Peyer's patch (tissue), 4 donors: Measurements from ENCODE around the gene ATP13A4.

Source experiments
- POLR2A ChIP-seq, 2 donors: fragments of 450-650 bp; IDR thresholded peaks; one replicate each; pipeline ENCODE4 v1.5.1; 2017; ENCODE audit warnings: antibody characterized with exemption in 2 of 2, mild to moderate bottlenecking in 2 of 2, moderate library complexity in 2 of 2
- TF ChIP-seq, protein P1 (sequence below), 6 experiments: fragments of 450-650 bp in 4 of 6; fragments of 200-600 bp in 2 of 6; sonication (generic) in 1 of 6; IDR thresholded peaks; one replicate each; pipeline ENCODE4 v1.5.1; 2017 to 2019; ENCODE audit warnings: antibody characterized with exemption in 6 of 6, mild to moderate bottlenecking in 3 of 6, moderate library complexity in 1 of 6

- TF ChIP-seq, protein P1, sequence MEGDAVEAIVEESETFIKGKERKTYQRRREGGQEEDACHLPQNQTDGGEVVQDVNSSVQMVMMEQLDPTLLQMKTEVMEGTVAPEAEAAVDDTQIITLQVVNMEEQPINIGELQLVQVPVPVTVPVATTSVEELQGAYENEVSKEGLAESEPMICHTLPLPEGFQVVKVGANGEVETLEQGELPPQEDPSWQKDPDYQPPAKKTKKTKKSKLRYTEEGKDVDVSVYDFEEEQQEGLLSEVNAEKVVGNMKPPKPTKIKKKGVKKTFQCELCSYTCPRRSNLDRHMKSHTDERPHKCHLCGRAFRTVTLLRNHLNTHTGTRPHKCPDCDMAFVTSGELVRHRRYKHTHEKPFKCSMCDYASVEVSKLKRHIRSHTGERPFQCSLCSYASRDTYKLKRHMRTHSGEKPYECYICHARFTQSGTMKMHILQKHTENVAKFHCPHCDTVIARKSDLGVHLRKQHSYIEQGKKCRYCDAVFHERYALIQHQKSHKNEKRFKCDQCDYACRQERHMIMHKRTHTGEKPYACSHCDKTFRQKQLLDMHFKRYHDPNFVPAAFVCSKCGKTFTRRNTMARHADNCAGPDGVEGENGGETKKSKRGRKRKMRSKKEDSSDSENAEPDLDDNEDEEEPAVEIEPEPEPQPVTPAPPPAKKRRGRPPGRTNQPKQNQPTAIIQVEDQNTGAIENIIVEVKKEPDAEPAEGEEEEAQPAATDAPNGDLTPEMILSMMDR (IDR thresholded peaks at IDR 0.05), result no peak
- TF ChIP-seq POLR2A (IDR thresholded peaks at IDR 0.05), result no peak
These were observed 186.8 kb downstream of the ATP13A4 start for GRCh38 chr3:193367868-193368267.
